ENCODE results near the gene HLA-DQB1. TPM values are rescaled to one million over a fixed set of nuclear protein-coding genes. Genes with fewer than 3 reads are reported as not detected.
"Not testable (repeated sequence)": the region's sequence is repeated elsewhere in the genome, so short reads cannot be mapped to it uniquely, and the experiment has no call there.

The HLA-DQB1 gene
- total RNA-seq, 1 donor from 2014 or later = 5.1 TPM

GRCh38 chr6:32643904-32644303 lies 22.6 kb downstream of the HLA-DQB1 start:
- H3K27ac Mint-ChIP-seq = no peak overlapping the region
- H3K9me3 Mint-ChIP-seq = no peaks in the 10 kb centered on the region
- H3K4me1 Mint-ChIP-seq (ENCODE audit: unreplicated experiment) = no peaks in the 10 kb centered on the region
- no peak for DNase-seq (ENCODE audit: extremely low spot score, unreplicated experiment)
- H3K36me3 Mint-ChIP-seq = no peaks in the 10 kb centered on the region
- H3K4me3 Mint-ChIP-seq = no peak overlapping the region
- H3K27me3 Mint-ChIP-seq = peaks cover 12% of the 10 kb centered on the region
- TF ChIP-seq CTCF (conservative IDR thresholded peaks at IDR 0.05) = no peak

GRCh38 chr6:32642720-32643106 lies 23.7 kb downstream of the HLA-DQB1 start:
- Mint-ChIP-seq H3K4me1 (ENCODE audit: unreplicated experiment) (no peaks in the 10 kb centered on the region), H3K36me3 (no peaks in the 10 kb centered on the region), H3K27ac (no peak overlapping the region), H3K4me3 (no peak overlapping the region), H3K27me3 (peaks cover 17% of the 10 kb centered on the region), H3K9me3 (no peaks in the 10 kb centered on the region)
- DNase-seq (ENCODE audit: extremely low spot score, unreplicated experiment) = no peak
- TF ChIP-seq CTCF (conservative IDR thresholded peaks at IDR 0.05) = no peak

- H3K4me3 Mint-ChIP-seq; H3K36me3 Mint-ChIP-seq; H3K27ac Mint-ChIP-seq; H3K9me3 Mint-ChIP-seq; H3K4me1 Mint-ChIP-seq (ENCODE audit: unreplicated experiment); DNase-seq (ENCODE audit: extremely low spot score, unreplicated experiment): not testable (repeated sequence)
- H3K27me3 Mint-ChIP-seq = peaks cover 21% of the 10 kb centered on the region
Observed at GRCh38 chr6:32641785-32642719, 24.4 kb downstream of the HLA-DQB1 start.

GRCh38 chr6:32641122-32641521 lies 25.3 kb downstream of the HLA-DQB1 start:
- TF ChIP-seq CTCF (conservative IDR thresholded peaks at IDR 0.05) = no peak
- H3K27me3 Mint-ChIP-seq = peaks cover 25% of the 10 kb centered on the region
- no peak overlapping the region for H3K4me3 Mint-ChIP-seq
- no peaks in the 10 kb centered on the region for H3K4me1 Mint-ChIP-seq (ENCODE audit: unreplicated experiment)
- no peak overlapping the region for H3K27ac Mint-ChIP-seq
- no peak for DNase-seq (ENCODE audit: extremely low spot score, unreplicated experiment)
- no peaks in the 10 kb centered on the region for H3K9me3 Mint-ChIP-seq
- no peaks in the 10 kb centered on the region for H3K36me3 Mint-ChIP-seq

- no peaks in the 10 kb centered on the region for H3K9me3 Mint-ChIP-seq
- H3K4me1 Mint-ChIP-seq (ENCODE audit: unreplicated experiment) = no peaks in the 10 kb centered on the region
- DNase-seq (ENCODE audit: extremely low spot score, unreplicated experiment) = no peak
- TF ChIP-seq CTCF (conservative IDR thresholded peaks at IDR 0.05) = no peak
- H3K36me3 Mint-ChIP-seq = no peaks in the 10 kb centered on the region
- no peak overlapping the region for H3K4me3 Mint-ChIP-seq
- H3K27ac Mint-ChIP-seq = no peak overlapping the region
- peaks cover 38% of the 10 kb centered on the region for H3K27me3 Mint-ChIP-seq
Observed at GRCh38 chr6:32639440-32640394, 26.7 kb downstream of the HLA-DQB1 start.

Measured in type B pancreatic cell (in vitro differentiated cells).